ENCODE results near the gene SART3. TPM values are rescaled to one million over a fixed set of nuclear protein-coding genes. Genes with fewer than 3 reads are reported as not detected.

SART3 gene
- total RNA-seq, 2 experiments from 2014 or later, result 69.3 to 87.1 TPM

DNA sequence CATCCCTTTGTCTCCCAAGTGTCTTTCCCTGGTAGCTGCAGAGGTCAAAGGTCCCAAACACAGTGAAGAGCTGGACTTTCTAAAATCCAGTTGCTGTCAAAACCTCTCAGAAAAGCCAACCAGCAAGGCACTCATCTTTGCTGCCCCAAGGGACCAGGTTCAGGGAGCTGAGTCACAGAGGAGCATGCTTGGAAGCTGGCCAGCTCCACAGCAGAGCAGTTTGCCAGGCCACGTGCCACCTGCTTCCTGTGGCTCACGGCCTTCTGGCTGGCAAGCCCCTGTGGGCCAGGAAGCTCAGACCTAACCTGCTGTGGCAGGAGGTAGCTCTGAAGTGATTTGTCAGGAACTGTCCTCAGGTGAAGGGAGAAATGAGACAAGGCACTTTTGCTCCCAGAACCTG is 5.0 kb upstream of the SART3 start:
- Mint-ChIP-seq H3K4me3 (no peak overlapping the region), H3K4me1 (peaks cover 63% of the 10 kb centered on the region), H3K27me3 (no peaks in the 10 kb centered on the region), H3K27ac (peak overlapping the region; percentile 59), H3K9me3 (ENCODE audit: low read depth) (no peaks in the 10 kb centered on the region), H3K36me3 (ENCODE audit: low read depth) (peaks cover 49% of the 10 kb centered on the region)
- DNase-seq (peak; percentile 84), ATAC-seq (no peak)
- ChIA-PET POLR2A (interaction anchor here (0.5 kb wide), 1 partner anchor 129 kb away, joined by 3 read pairs; no protein-coding TSS in a partner anchor), CTCF (interaction anchor here (0.6 to 12.8 kb wide), 7 partner anchors 19 to 238 kb away, joined by 3 to 270 read pairs (median 7); no protein-coding TSS in a partner anchor)
- intact Hi-C loops (cut with DNase I, micrococcal nuclease), result loop anchor here in 1 of 2 experiments (10.0 kb wide), 1 partner anchor 389 kb away; no protein-coding TSS in a partner anchor

DNA sequence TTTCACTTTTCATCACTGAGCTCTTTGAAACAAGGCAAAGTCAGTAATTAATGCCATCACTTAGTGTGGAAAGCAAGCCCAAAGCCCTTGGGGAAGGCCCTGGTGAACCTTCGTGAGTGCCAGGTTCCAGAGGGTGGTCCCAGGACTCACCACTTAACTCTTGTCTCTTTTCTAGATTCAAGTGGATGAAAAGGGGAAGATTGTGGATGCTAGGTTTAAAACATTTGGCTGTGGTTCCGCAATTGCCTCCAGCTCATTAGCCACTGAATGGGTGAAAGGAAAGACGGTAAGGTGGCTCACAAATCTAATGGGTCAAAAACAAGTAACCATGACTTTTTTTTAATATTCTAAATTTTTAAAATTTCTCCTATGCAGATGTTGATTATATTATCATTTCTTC is 4.2 kb upstream of the SART3 start:
- no peak overlapping the region for H3K27ac Mint-ChIP-seq
- peaks cover 49% of the 10 kb centered on the region for H3K36me3 Mint-ChIP-seq (ENCODE audit: low read depth)
- ATAC-seq (no peak), DNase-seq (no peak)
- ChIA-PET POLR2A (interaction anchor here (0.7 to 1.0 kb wide), 2 partner anchors 52 to 53 kb away, joined by 3 to 4 read pairs; no protein-coding TSS in a partner anchor), CTCF (interaction anchor here (0.7 to 12.8 kb wide), 6 partner anchors 48 to 238 kb away, joined by 3 to 270 read pairs (median 8); no protein-coding TSS in a partner anchor)
- peaks cover 55% of the 10 kb centered on the region for H3K4me1 Mint-ChIP-seq
- H3K4me3 Mint-ChIP-seq, result no peak overlapping the region
- no peaks in the 10 kb centered on the region for H3K9me3 Mint-ChIP-seq (ENCODE audit: low read depth)
- intact Hi-C loops (cut with DNase I, micrococcal nuclease), result loop anchor here in 1 of 2 experiments (10.0 kb wide), 1 partner anchor 390 kb away; no protein-coding TSS in a partner anchor
- no peaks in the 10 kb centered on the region for H3K27me3 Mint-ChIP-seq

DNA sequence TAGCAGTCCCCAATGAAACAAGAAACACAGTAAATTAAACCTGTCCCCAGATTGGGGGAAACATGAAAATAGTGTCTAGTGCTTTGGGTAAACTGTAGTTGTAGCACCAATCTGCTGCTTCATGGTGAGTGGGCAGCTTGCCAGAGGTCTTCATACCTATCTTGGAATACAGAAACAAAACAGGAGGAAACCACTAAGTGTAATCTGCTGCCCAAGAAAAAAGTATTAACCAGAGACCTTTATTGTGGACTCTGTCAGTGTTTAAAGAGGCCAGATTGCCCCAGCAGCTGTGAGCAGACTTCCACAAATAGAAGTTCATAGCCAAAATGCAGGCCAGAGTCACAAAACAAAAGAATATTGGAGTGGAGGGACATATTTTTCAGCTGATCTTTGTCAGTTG is 3.8 kb upstream of the SART3 start:
- Mint-ChIP-seq H3K4me1 (peaks cover 54% of the 10 kb centered on the region), H3K36me3 (ENCODE audit: low read depth) (peaks cover 53% of the 10 kb centered on the region), H3K9me3 (ENCODE audit: low read depth) (no peaks in the 10 kb centered on the region), H3K27me3 (no peaks in the 10 kb centered on the region), H3K27ac (no peak overlapping the region), H3K4me3 (no peak overlapping the region)
- DNase-seq (no peak), ATAC-seq (no peak)
- ChIA-PET CTCF (interaction anchor here (0.6 to 12.8 kb wide), 11 partner anchors 8 to 490 kb away, joined by 3 to 270 read pairs (median 3); no protein-coding TSS in a partner anchor), POLR2A (interaction anchor here (0.7 to 1.0 kb wide), 2 partner anchors 53 to 54 kb away, joined by 3 to 4 read pairs; no protein-coding TSS in a partner anchor)
- intact Hi-C loops (cut with DNase I, micrococcal nuclease), result loop anchor here (5.0 to 10.0 kb wide), 8 partner anchors 128 to 1472 kb away; partner anchors contain the start of genes CORO1C (in 1 of the 2), CRY1 (in 1 of the 2), MMAB (in 1 of the 2) and MVK (in 1 of the 2)

DNA sequence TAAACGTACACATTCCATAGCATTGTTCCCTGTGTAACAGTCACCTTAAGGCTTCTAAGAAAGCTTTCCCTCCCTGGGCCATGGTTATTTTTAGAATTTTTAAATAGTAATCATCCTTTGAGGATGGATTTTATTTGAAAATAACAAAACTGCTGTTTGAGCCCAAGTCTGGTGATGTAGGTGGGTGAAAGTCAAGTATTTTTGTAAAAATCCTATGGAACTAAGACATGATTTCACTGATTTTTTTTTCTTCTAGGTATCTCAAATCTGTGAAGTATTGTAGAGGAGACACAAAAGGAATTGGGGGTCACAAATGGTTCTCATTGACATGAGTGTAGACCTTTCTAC is 2.8 kb upstream of the SART3 start:
- ChIA-PET POLR2A (interaction anchor here (0.7 kb wide), 1 partner anchor 71 kb away, joined by 3 read pairs; no protein-coding TSS in a partner anchor), CTCF (interaction anchor here (0.7 to 12.8 kb wide), 11 partner anchors 11 to 537 kb away, joined by 3 to 270 read pairs (median 3); no protein-coding TSS in a partner anchor)
- Mint-ChIP-seq H3K9me3 (ENCODE audit: low read depth) (no peaks in the 10 kb centered on the region), H3K27ac (peak overlapping the region; percentile 93), H3K36me3 (ENCODE audit: low read depth) (peaks cover 52% of the 10 kb centered on the region), H3K4me1 (peaks cover 52% of the 10 kb centered on the region), H3K4me3 (peak overlapping the region; percentile 100), H3K27me3 (no peaks in the 10 kb centered on the region)
- intact Hi-C loops (cut with DNase I, micrococcal nuclease), result loop anchor here (1.0 to 10.0 kb wide), 19 partner anchors 10 to 1471 kb away; partner anchors contain the start of genes ALKBH2 (in 2 of the 2), CORO1C (in 1 of the 2), CRY1 (in 1 of the 2) and MMAB (in 1 of the 2)
- no peak for DNase-seq
- no peak for ATAC-seq

DNA sequence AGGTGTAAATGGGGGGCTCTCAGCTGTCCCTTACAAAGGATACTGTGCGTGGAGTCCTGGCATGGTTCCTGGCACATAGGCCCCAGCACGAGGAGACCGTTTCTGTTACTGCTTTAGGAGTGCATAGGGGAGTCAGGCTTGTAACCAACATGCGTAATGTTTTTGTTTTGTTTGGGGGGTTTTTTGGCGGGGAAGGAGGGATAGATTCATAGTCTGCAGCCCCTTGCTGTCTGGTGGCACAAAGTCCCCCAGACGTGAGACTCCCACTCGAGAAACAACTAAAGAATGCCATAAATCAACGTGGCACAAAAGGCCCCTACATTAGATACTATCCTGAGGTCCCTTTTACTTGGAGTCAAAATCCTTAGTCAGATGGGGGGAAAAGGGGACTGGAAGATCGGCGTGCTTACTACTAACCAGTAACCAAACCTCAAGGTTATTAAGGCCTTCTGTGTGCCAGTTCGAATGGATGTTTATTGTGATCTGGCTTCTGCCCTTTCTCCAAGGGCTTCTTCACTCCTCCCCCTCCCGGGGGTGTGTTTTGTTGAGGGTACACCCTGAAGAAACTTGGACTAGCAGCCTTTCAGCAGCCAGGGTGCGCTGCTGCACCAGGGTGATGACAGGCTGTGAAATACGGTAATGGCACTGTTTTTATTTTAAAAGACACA is 2.3 kb upstream of the SART3 start:
- ChIA-PET POLR2A (interaction anchor here (0.5 to 1.7 kb wide), 4 partner anchors 54 to 126 kb away, joined by 3 to 7 read pairs (median 7); no protein-coding TSS in a partner anchor), CTCF (interaction anchor here (0.7 to 12.8 kb wide), 10 partner anchors 56 to 538 kb away, joined by 3 to 270 read pairs (median 4); no protein-coding TSS in a partner anchor)
- H3K4me1 Mint-ChIP-seq, result peaks cover 50% of the 10 kb centered on the region
- no peaks in the 10 kb centered on the region for H3K9me3 Mint-ChIP-seq (ENCODE audit: low read depth)
- ATAC-seq (peak; percentile 60), DNase-seq (peak; percentile 93)
- intact Hi-C loops (cut with DNase I, micrococcal nuclease), result loop anchor here (1.0 to 10.0 kb wide), 19 partner anchors 10 to 1471 kb away; partner anchors contain the start of genes ALKBH2 (in 2 of the 2), CORO1C (in 1 of the 2), CRY1 (in 1 of the 2) and MMAB (in 1 of the 2)
- peak overlapping the region; percentile 93 for H3K27ac Mint-ChIP-seq
- peak overlapping the region; percentile 100 for H3K4me3 Mint-ChIP-seq
- no peaks in the 10 kb centered on the region for H3K27me3 Mint-ChIP-seq
- H3K36me3 Mint-ChIP-seq (ENCODE audit: low read depth), result peaks cover 49% of the 10 kb centered on the region

DNA sequence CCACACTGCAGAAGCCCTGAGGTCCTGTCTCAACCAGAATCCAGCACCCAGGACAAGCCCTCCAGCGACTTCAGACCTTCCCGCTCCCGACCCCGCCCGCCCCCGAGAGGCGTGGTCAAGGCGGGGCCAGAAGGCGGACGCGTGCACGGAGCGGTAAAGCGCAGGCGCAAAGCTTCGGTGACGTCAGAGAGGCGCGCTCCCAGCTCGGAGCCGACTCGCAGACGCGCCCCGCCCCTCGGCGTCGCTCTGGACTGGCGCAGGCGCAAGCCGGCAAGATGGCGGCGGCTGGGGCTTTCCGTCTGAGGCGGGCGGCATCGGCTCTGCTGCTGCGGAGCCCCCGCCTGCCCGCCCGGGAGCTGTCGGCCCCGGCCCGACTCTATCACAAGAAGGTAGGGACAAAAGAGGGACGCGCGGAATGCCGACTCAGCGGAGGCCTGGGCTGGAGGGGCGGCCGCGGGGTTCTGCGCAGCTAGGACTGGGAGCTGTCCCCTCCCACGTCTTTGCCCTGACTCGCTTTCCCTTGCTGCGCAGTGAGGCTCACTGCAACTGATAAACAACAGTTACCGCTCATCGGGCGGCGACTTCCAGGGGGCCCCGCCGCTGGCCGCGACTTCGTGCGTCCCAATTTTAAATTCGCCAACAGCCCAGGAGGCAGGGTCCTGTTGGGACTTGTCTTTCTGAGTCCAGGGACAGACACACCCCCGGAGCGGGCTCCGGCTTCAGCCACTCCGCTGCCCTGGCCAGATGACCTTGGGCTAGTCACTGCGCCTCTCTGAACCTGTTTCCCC is 1.6 kb upstream of the SART3 start, which contains the start of gene ISCU:
ISCU (plus strand) TSS at position 249 of the 788 bp plus-strand sequence; CDS start at position 276, 27 bp downstream.
- Mint-ChIP-seq H3K36me3 (ENCODE audit: low read depth) (peaks cover 47% of the 10 kb centered on the region), H3K4me1 (peaks cover 48% of the 10 kb centered on the region), H3K4me3 (peak within 1 kb of the TSS; percentile 100), H3K9me3 (ENCODE audit: low read depth) (no peaks in the 10 kb centered on the region), H3K27ac (peak within 1 kb of the TSS; percentile 100), H3K27me3 (no peaks in the 10 kb centered on the region)
- ATAC-seq (peak; percentile 57), DNase-seq (peak; percentile 99)
- intact Hi-C loops (cut with DNase I, micrococcal nuclease), result loop anchor here (1.0 to 10.0 kb wide), 24 partner anchors 11 to 1470 kb away; partner anchors contain the start of genes ALKBH2 (in 2 of the 2), CORO1C (in 2 of the 2), USP30 (in 2 of the 2) and CRY1 (in 1 of the 2)
- CTCF ChIA-PET, result interaction anchor here (0.6 to 12.8 kb wide), 10 partner anchors 8 to 915 kb away, joined by 3 to 270 read pairs (median 5); partner anchors contain the start of genes KCTD10, SELPLG and UBE3B
- POLR2A ChIA-PET, result interaction anchor here (0.6 to 1.7 kb wide), 8 partner anchors 11 to 804 kb away, joined by 3 to 7 read pairs (median 4); no protein-coding TSS in a partner anchor

DNA sequence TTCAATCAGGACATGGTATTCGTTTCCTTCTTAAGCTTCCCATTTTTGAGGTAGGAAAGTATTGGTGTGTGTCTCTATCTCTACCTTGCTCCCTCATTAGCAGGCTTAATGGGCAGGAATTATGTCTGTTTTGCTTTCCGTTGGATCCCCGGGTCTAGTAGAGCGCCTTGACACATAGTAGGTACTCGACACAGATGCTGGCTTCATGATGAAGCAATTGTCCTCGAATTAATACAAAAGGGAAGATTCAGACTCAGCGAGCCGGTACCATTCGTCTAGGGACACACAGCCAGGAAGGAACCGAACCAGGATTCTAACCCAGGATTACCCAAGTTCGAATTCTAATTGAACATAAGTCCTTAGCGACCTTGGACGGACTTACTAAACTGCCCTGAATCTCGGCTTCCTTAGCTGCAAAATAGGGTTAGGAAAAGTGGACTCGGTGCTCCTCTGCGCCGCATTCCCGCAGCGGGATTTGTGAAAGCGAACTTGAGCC is 927 bp upstream of the SART3 start:
- ATAC-seq, result no peak
- intact Hi-C loops (cut with DNase I, micrococcal nuclease), result loop anchor here (1.0 to 10.0 kb wide), 23 partner anchors 47 to 1470 kb away; partner anchors contain the start of genes CORO1C (in 2 of the 2), FICD (in 2 of the 2), MMAB (in 2 of the 2) and MVK (in 2 of the 2)
- ChIA-PET POLR2A (interaction anchor here (0.6 to 1.7 kb wide), 8 partner anchors 11 to 803 kb away, joined by 3 to 7 read pairs (median 4); no protein-coding TSS in a partner anchor), CTCF (interaction anchor here (0.6 to 12.8 kb wide), 10 partner anchors 9 to 915 kb away, joined by 3 to 270 read pairs (median 5); partner anchors contain the start of genes KCTD10, SELPLG and UBE3B)
- Mint-ChIP-seq H3K4me3 (peak overlapping the region; percentile 100), H3K4me1 (peaks cover 48% of the 10 kb centered on the region), H3K9me3 (ENCODE audit: low read depth) (no peaks in the 10 kb centered on the region), H3K27me3 (no peaks in the 10 kb centered on the region), H3K27ac (peak overlapping the region; percentile 100), H3K36me3 (ENCODE audit: low read depth) (peaks cover 44% of the 10 kb centered on the region)
- no peak for DNase-seq

DNA sequence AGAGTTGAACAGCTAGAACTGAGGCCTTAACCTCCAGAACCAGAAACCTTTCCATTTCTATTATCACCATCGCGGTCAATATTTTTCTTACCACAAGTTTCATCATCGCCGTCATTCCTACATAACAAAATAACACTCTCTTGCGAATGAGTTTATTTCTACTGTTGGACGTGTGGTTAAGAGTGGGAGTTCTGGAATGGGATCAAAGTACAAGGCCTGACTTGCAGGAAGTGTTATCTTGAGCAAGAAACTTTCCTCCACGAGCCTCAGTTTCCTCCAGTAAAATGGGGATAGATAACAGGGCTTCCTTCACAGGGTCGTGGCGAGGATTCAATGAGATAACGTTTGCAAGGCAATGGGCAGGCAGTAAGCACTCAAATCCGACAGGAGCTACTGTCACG is 652 bp downstream of the SART3 start:
- ATAC-seq (no peak), DNase-seq (no peak)
- intact Hi-C loops (cut with DNase I, micrococcal nuclease), result loop anchor here (2.0 to 10.0 kb wide), 10 partner anchors 46 to 1468 kb away; partner anchors contain the start of genes MMAB (in 2 of the 2), MVK (in 2 of the 2), CORO1C (in 1 of the 2) and CRY1 (in 1 of the 2)
- CTCF ChIA-PET, result interaction anchor here (0.9 to 12.8 kb wide), 6 partner anchors 16 to 243 kb away, joined by 3 to 270 read pairs (median 4); no protein-coding TSS in a partner anchor
- POLR2A ChIA-PET, result interaction anchor here (0.7 to 2.7 kb wide), 3 partner anchors 8 to 1464 kb away, joined by 3 to 10 read pairs (median 3); no protein-coding TSS in a partner anchor
- peaks cover 50% of the 10 kb centered on the region for H3K4me1 Mint-ChIP-seq
- peak overlapping the region; percentile 100 for H3K27ac Mint-ChIP-seq
- no peaks in the 10 kb centered on the region for H3K27me3 Mint-ChIP-seq
- H3K9me3 Mint-ChIP-seq (ENCODE audit: low read depth), result no peaks in the 10 kb centered on the region
- H3K36me3 Mint-ChIP-seq (ENCODE audit: low read depth), result peaks cover 29% of the 10 kb centered on the region
- H3K4me3 Mint-ChIP-seq, result peak overlapping the region; percentile 100

- ChIA-PET POLR2A (interaction anchor here (0.7 to 2.7 kb wide), 2 partner anchors 9 to 1464 kb away, joined by 3 to 10 read pairs; no protein-coding TSS in a partner anchor), CTCF (interaction anchor here (0.9 to 12.8 kb wide), 4 partner anchors 47 to 244 kb away, joined by 3 to 270 read pairs (median 5); no protein-coding TSS in a partner anchor)
- DNase-seq (peak; percentile 21), ATAC-seq (no peak)
- Mint-ChIP-seq H3K4me1 (peaks cover 52% of the 10 kb centered on the region), H3K36me3 (ENCODE audit: low read depth) (peaks cover 28% of the 10 kb centered on the region), H3K9me3 (ENCODE audit: low read depth) (no peaks in the 10 kb centered on the region), H3K27me3 (no peaks in the 10 kb centered on the region), H3K4me3 (peak overlapping the region; percentile 100), H3K27ac (peak overlapping the region; percentile 100)
- intact Hi-C loops (cut with DNase I, micrococcal nuclease), result loop anchor here (2.0 to 10.0 kb wide), 10 partner anchors 45 to 1467 kb away; partner anchors contain the start of genes MMAB (in 2 of the 2), MVK (in 2 of the 2), CORO1C (in 1 of the 2) and CRY1 (in 1 of the 2)
These were observed 1.2 kb downstream of the SART3 start for GRCh38 chr12:108559748-108560147.

Measured in activated CD4-positive, alpha-beta T cell treated with anti-CD3 and anti-CD28 coated beads for 36 hours (primary cell).